ENCODE results near the gene MTHFD1L. TPM values are rescaled to one million over a fixed set of nuclear protein-coding genes. Genes with fewer than 3 reads are reported as not detected.
A peak's percentile ranks its signal among the peaks of the same experiment; 100 is the strongest.
"Not testable (repeated sequence)": the region's sequence is repeated elsewhere in the genome, so short reads cannot be mapped to it uniquely, and the experiment has no call there.

Gene MTHFD1L
- total and polyA plus RNA-seq, 9 donors: 17.3 to 26.9 (median 24.9) TPM

DNA sequence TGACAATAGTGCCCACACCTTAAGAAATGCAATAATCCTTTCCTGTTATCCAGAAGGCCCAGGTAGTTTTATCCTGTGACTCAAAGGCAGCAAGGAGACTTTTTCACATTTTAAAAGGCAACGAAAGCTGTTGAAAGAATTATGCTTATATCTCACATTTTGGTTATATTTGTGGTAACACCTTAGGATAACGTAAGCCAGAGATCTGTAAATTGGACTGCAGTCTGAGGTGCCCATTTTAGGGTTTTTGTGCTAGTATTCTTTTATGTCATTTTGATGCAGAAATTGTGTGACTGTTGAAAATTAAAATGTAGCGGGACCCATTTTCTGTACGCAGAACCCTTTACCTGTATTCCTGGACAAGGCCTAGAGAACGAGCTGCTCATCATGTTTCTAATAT is 24.3 kb upstream of the MTHFD1L start:
- WGBS (ENCODE audit: insufficient coverage): 100% methylated on average over 2 of the region's 5 CpGs
- Histone ChIP-seq H3K27me3 (ENCODE audit: control insufficient read depth, insufficient read depth, low read length) (no peaks in the 10 kb centered on the region), H3K27ac (ENCODE audit: low read length) (no peak overlapping the region), H3K4me1 (ENCODE audit: control insufficient read depth, insufficient read depth, low read length) (no peaks in the 10 kb centered on the region), H3K4me3 (ENCODE audit: low read length) (no peak overlapping the region), H3K36me3 (ENCODE audit: control insufficient read depth, insufficient read depth, low read length) (peaks cover 8% of the 10 kb centered on the region), H3K9me3 (replicated peaks; ENCODE audit: control insufficient read depth, low read depth, low read length) (no peaks in the 10 kb centered on the region)
- DNase-seq: no peak

- H3K27ac ChIP-seq (ENCODE audit: low read length): no peak overlapping the region
- no peaks in the 10 kb centered on the region for H3K27me3 ChIP-seq (ENCODE audit: control insufficient read depth, insufficient read depth, low read length)
- WGBS (ENCODE audit: insufficient coverage): 49% methylated on average over 2 of the region's 3 CpGs
- H3K9me3 ChIP-seq (replicated peaks; ENCODE audit: control insufficient read depth, low read depth, low read length): no peaks in the 10 kb centered on the region
- H3K4me1 ChIP-seq (ENCODE audit: control insufficient read depth, insufficient read depth, low read length): no peaks in the 10 kb centered on the region
- H3K36me3 ChIP-seq (ENCODE audit: control insufficient read depth, insufficient read depth, low read length): peaks cover 8% of the 10 kb centered on the region
- no peak for DNase-seq
- no peak overlapping the region for H3K4me3 ChIP-seq (ENCODE audit: low read length)
Observed at GRCh38 chr6:150841697-150842096, 23.8 kb upstream of the MTHFD1L start.

DNA sequence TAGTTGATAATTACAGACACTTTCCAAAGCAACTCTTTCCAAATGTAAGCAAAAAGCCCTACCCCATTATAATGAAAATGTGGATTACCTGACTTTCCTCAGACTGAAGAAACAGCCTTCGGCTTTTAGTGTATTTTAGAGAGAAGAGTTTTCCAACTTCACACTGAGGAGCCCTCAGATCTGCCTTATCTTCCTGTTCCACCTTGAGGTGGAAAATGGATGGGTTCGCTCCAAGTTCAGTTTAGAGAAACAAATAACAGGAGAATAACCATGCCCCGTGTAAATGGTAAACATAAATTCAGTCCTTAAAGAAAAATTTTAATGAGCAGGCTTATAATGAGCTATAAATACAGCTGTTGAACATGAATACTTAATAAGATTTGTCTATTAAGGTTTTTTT is 21.1 kb upstream of the MTHFD1L start:
- Histone ChIP-seq H3K36me3 (ENCODE audit: control insufficient read depth, insufficient read depth, low read length) (peaks cover 11% of the 10 kb centered on the region), H3K4me1 (ENCODE audit: control insufficient read depth, insufficient read depth, low read length) (no peaks in the 10 kb centered on the region), H3K27ac (ENCODE audit: low read length) (no peak overlapping the region), H3K4me3 (ENCODE audit: low read length) (no peak overlapping the region), H3K27me3 (ENCODE audit: control insufficient read depth, insufficient read depth, low read length) (no peaks in the 10 kb centered on the region), H3K9me3 (replicated peaks; ENCODE audit: control insufficient read depth, low read depth, low read length) (no peaks in the 10 kb centered on the region)
- WGBS (ENCODE audit: insufficient coverage): no CpG with 5 or more reads among the region's 3 CpGs
- DNase-seq: no peak

- WGBS (ENCODE audit: insufficient coverage): 87% methylated on average over 1 of the region's 5 CpGs
- Histone ChIP-seq H3K9me3 (replicated peaks; ENCODE audit: control insufficient read depth, low read depth, low read length) (no peaks in the 10 kb centered on the region), H3K27ac (ENCODE audit: low read length) (no peak overlapping the region), H3K27me3 (ENCODE audit: control insufficient read depth, insufficient read depth, low read length) (no peaks in the 10 kb centered on the region), H3K4me1 (ENCODE audit: control insufficient read depth, insufficient read depth, low read length) (no peaks in the 10 kb centered on the region), H3K36me3 (ENCODE audit: control insufficient read depth, insufficient read depth, low read length) (peaks cover 2% of the 10 kb centered on the region), H3K4me3 (ENCODE audit: low read length) (no peak overlapping the region)
- no peak for DNase-seq
Observed at GRCh38 chr6:150846641-150847040, 18.9 kb upstream of the MTHFD1L start.

GRCh38 chr6:150848400-150848799 is 17.1 kb upstream of the MTHFD1L start:
- H3K36me3 ChIP-seq (ENCODE audit: control insufficient read depth, insufficient read depth, low read length): peaks cover 2% of the 10 kb centered on the region
- DNase-seq: no peak
- no CpG with 5 or more reads among the region's 2 CpGs for WGBS (ENCODE audit: insufficient coverage)
- H3K27ac ChIP-seq (ENCODE audit: low read length): no peak overlapping the region
- no peak overlapping the region for H3K4me3 ChIP-seq (ENCODE audit: low read length)
- no peaks in the 10 kb centered on the region for H3K27me3 ChIP-seq (ENCODE audit: control insufficient read depth, insufficient read depth, low read length)
- no peaks in the 10 kb centered on the region for H3K9me3 ChIP-seq (replicated peaks; ENCODE audit: control insufficient read depth, low read depth, low read length)
- H3K4me1 ChIP-seq (ENCODE audit: control insufficient read depth, insufficient read depth, low read length): no peaks in the 10 kb centered on the region

- not testable (repeated sequence) for H3K27me3 ChIP-seq (ENCODE audit: control insufficient read depth, insufficient read depth, low read length); DNase-seq
- 82% methylated on average over 4 of the region's 5 CpGs for WGBS (ENCODE audit: insufficient coverage)
Observed at GRCh38 chr6:150854392-150854791, 11.1 kb upstream of the MTHFD1L start.

GRCh38 chr6:150855171-150855570 is 10.3 kb upstream of the MTHFD1L start:
- not testable (repeated sequence) for H3K36me3 ChIP-seq (ENCODE audit: control insufficient read depth, insufficient read depth, low read length); H3K4me3 ChIP-seq (ENCODE audit: low read length); H3K27me3 ChIP-seq (ENCODE audit: control insufficient read depth, insufficient read depth, low read length); H3K9me3 ChIP-seq (replicated peaks; ENCODE audit: control insufficient read depth, low read depth, low read length); DNase-seq; H3K27ac ChIP-seq (ENCODE audit: low read length)
- WGBS (ENCODE audit: insufficient coverage): 97% methylated on average over 5 of the region's 8 CpGs
- H3K4me1 ChIP-seq (ENCODE audit: control insufficient read depth, insufficient read depth, low read length): peaks cover 15% of the 10 kb centered on the region

More at GRCh38 chr6:150854392-150854791, 11.1 kb upstream of the MTHFD1L start:
- H3K27ac ChIP-seq (ENCODE audit: low read length); H3K36me3 ChIP-seq (ENCODE audit: control insufficient read depth, insufficient read depth, low read length); H3K4me3 ChIP-seq (ENCODE audit: low read length); H3K9me3 ChIP-seq (replicated peaks; ENCODE audit: control insufficient read depth, low read depth, low read length): not testable (repeated sequence)
- H3K4me1 ChIP-seq (ENCODE audit: control insufficient read depth, insufficient read depth, low read length): peaks cover 15% of the 10 kb centered on the region

DNA sequence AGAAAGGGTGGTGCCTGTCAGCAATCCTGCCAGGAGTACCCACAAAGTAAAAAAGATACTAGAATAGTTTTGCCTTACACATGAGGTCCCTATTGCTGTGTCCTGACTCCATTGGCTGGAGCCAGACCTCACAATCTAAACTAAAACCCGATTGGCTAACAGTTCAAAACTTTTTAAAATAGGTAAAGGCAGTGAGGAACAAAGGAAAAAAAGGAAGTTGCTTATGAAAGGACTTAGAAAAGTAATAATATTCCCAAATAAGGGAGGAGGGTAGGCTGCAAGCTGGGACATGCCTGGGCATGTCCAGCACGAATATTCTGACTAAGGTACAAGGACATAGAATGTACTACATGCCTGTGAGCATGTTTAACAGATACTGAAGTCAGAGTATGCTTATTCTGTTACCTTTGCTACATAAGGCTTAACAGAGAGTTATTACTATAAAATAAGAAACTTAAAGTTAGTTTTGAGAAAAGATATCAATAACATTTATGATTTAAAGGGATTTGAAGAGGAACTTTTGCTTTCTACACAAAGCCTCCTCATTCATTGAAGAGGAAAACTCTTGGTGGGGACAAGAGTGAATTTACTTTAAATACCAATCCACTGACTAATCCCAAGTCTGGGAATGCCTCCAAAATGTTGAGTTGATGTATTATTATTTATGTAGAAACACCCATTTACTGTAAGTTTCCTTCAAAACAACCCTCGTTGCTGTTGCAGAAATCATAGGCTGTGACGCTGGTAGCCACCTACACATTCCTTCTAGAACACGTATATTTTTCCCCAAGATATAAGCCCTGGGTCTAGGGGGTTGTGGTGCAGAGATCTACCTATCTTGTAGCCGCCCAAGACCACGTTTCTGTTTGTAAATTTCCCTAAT is 8.2 kb upstream of the MTHFD1L start:
- 40% methylated on average over 1 of the region's 7 CpGs for WGBS (ENCODE audit: insufficient coverage)
- peak; percentile 97 for DNase-seq
- Histone ChIP-seq H3K27me3 (ENCODE audit: control insufficient read depth, insufficient read depth, low read length) (no peaks in the 10 kb centered on the region), H3K36me3 (ENCODE audit: control insufficient read depth, insufficient read depth, low read length) (peaks cover 2% of the 10 kb centered on the region), H3K4me3 (ENCODE audit: low read length) (no peak overlapping the region), H3K9me3 (replicated peaks; ENCODE audit: control insufficient read depth, low read depth, low read length) (no peaks in the 10 kb centered on the region), H3K27ac (ENCODE audit: low read length) (peak overlapping the region; percentile 96), H3K4me1 (ENCODE audit: control insufficient read depth, insufficient read depth, low read length) (peaks cover 15% of the 10 kb centered on the region)

- peak overlapping the region; percentile 96 for H3K27ac ChIP-seq (ENCODE audit: low read length)
- 100% methylated on average over 2 of the region's 2 CpGs for WGBS (ENCODE audit: insufficient coverage)
- H3K9me3 ChIP-seq (replicated peaks; ENCODE audit: control insufficient read depth, low read depth, low read length): no peaks in the 10 kb centered on the region
- H3K4me1 ChIP-seq (ENCODE audit: control insufficient read depth, insufficient read depth, low read length): peaks cover 15% of the 10 kb centered on the region
- no peak for DNase-seq
- no peak overlapping the region for H3K4me3 ChIP-seq (ENCODE audit: low read length)
- H3K27me3 ChIP-seq (ENCODE audit: control insufficient read depth, insufficient read depth, low read length): no peaks in the 10 kb centered on the region
- peaks cover 2% of the 10 kb centered on the region for H3K36me3 ChIP-seq (ENCODE audit: control insufficient read depth, insufficient read depth, low read length)
Observed at GRCh38 chr6:150857945-150858308, 7.6 kb upstream of the MTHFD1L start.

DNA sequence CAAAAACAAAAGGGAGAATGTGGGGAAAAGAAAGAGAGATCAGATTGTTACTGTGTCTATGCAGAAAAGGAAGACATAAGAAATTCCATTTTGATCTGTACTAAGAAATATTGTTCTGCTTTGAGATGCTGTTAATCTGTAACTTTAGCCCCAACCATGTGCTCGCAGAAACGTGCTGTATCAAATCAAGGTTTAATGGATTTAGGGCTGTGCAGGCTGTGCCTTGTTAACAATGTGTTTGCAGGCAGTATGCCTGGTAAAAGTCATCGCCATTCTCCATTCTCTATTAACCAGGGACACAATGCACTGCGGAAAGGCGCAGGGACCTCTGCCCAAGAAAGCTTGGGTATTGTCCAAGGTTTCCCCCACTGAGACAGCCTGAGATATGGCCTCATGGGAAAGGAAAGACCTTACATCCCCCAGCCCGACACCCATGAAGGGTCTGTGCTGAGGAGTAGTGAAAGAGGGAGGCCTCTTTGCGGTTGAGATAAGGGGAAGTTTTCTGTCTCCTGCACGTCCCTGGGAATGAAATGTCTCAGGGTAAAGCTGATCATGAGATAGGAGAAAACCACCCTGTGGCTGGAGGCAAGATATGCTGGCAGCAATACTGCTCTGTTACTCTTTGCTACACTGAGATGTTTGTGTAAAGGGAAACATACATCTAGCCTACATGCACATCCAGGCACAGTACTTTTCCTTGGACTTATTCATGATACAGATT is 3.9 kb upstream of the MTHFD1L start:
- H3K27me3 ChIP-seq (ENCODE audit: control insufficient read depth, insufficient read depth, low read length); H3K27ac ChIP-seq (ENCODE audit: low read length); H3K4me3 ChIP-seq (ENCODE audit: low read length); H3K36me3 ChIP-seq (ENCODE audit: control insufficient read depth, insufficient read depth, low read length); H3K9me3 ChIP-seq (replicated peaks; ENCODE audit: control insufficient read depth, low read depth, low read length); DNase-seq: not testable (repeated sequence)
- peaks cover 19% of the 10 kb centered on the region for H3K4me1 ChIP-seq (ENCODE audit: control insufficient read depth, insufficient read depth, low read length)
- WGBS (ENCODE audit: insufficient coverage): 60% methylated on average over 4 of the region's 8 CpGs
